ENCODE measurements around the gene SMAD5. TPM values are rescaled to one million over a fixed set of nuclear protein-coding genes. Genes with fewer than 3 reads are reported as not detected.

Gene SMAD5
- total RNA-seq, 1 experiment from 2014 or later, result 64.3 TPM

GRCh38 chr5:136120529-136120928 lies 12.1 kb upstream of the SMAD5 start:
- RAD21 ChIA-PET (ENCODE audit: low non-redundant PET in 1 of 2, low total read pairs in 2 of 2, uncharacterized antibody in 2 of 2, unreplicated experiment in 2 of 2), result no interaction called here
- no peaks in the 10 kb centered on the region for H3K9me2 ChIP-seq (ENCODE audit: insufficient read depth)
- DNase-seq (ENCODE audit: low read depth, low spot score) (no peak), ATAC-seq (peak; percentile 57; the same call in 1 of the 2 replicates)
- no peaks in the 10 kb centered on the region for H3K79me2 ChIP-seq (ENCODE audit: insufficient read depth, low read length)
- peaks cover 1% of the 10 kb centered on the region; the same call in 1 of the 2 replicates for H3K27me3 ChIP-seq (ENCODE audit: insufficient read depth, low read length)
- H3K4me2 ChIP-seq (ENCODE audit: low read length), result no peak overlapping the region
- POLR2A ChIA-PET, result no interaction called here
- 0 out of 6 replicates have a peak, but pooled peaks of 1 of the 3 experiments have one; percentile 23 for TF ChIP-seq CTCF (IDR thresholded peaks at IDR 0.05 in 2 of 3, conservative IDR thresholded peaks at IDR 0.05 in 1 of 3; ENCODE audit: borderline replicate concordance in 1 of 3, insufficient read depth in 1 of 3, low read depth in 2 of 3, low read length in 2 of 3)
- no peak for TF ChIP-seq EZH2phosphoT487 (IDR thresholded peaks at IDR 0.05; ENCODE audit: borderline replicate concordance)
- no peak for TF ChIP-seq ZFX (IDR thresholded peaks at IDR 0.05)
- no peaks in the 10 kb centered on the region for H3K36me3 ChIP-seq (ENCODE audit: control insufficient read depth in 1 of 2, insufficient read depth in 2 of 2, low read length in 2 of 2)
- no peak overlapping the region for H3K4me3 ChIP-seq (replicated peaks in 1 of 2; ENCODE audit: low read depth in 1 of 2, low read length in 2 of 2)
- peaks cover 0 to 8% of the 10 kb centered on the region in 2 experiments; a peak in 1 of 4 replicates for H3K4me1 ChIP-seq (ENCODE audit: control insufficient read depth in 1 of 2, insufficient read depth in 2 of 2, low read length in 2 of 2)
- no peaks in the 10 kb centered on the region for H3K9me3 ChIP-seq (ENCODE audit: control insufficient read depth in 1 of 2, insufficient read depth in 1 of 2, low read depth in 1 of 2, low read length in 2 of 2)
- H4K20me1 ChIP-seq (ENCODE audit: insufficient read depth), result no peaks in the 10 kb centered on the region
- H2AFZ ChIP-seq (ENCODE audit: low read depth, low read length, poor library complexity, severe bottlenecking), result no peak overlapping the region
- no peak overlapping the region for H3K9ac ChIP-seq (ENCODE audit: low read length)
- intact Hi-C loops (cut with micrococcal nuclease), result no loop called here
- BruUV-seq (replicated peaks), result no TSS peak
- CTCF ChIA-PET, result no interaction called here
- no peak overlapping the region for H3K27ac ChIP-seq (ENCODE audit: low read depth, low read length)

- peaks cover 0 to 8% of the 10 kb centered on the region in 2 experiments; a peak in 1 of 4 replicates for H3K4me1 ChIP-seq (ENCODE audit: control insufficient read depth in 1 of 2, insufficient read depth in 2 of 2, low read length in 2 of 2)
- H3K27me3 ChIP-seq (ENCODE audit: insufficient read depth, low read length), result 0 out of 2 replicates have a peak, but pooled peaks cover 12% of the 10 kb centered on the region
- ATAC-seq (peak; percentile 65), DNase-seq (ENCODE audit: low read depth, low spot score) (peak; percentile 40)
- H3K4me3 ChIP-seq (replicated peaks in 1 of 2; ENCODE audit: low read depth in 1 of 2, low read length in 2 of 2), result no peak overlapping the region
- no peaks in the 10 kb centered on the region for H3K9me2 ChIP-seq (ENCODE audit: insufficient read depth)
- no peaks in the 10 kb centered on the region for H4K20me1 ChIP-seq (ENCODE audit: insufficient read depth)
- ChIA-PET POLR2A (interaction anchor here (1.5 kb wide), 1 partner anchor 10 kb away, joined by 5 read pairs; the partner anchor contains the start of gene SMAD5), CTCF (no interaction called here), RAD21 (ENCODE audit: low non-redundant PET in 1 of 2, low total read pairs in 2 of 2, uncharacterized antibody in 2 of 2, unreplicated experiment in 2 of 2) (no interaction called here)
- no peak overlapping the region for H3K4me2 ChIP-seq (ENCODE audit: low read length)
- H3K9ac ChIP-seq (ENCODE audit: low read length), result no peak overlapping the region
- no peaks in the 10 kb centered on the region for H3K36me3 ChIP-seq (ENCODE audit: control insufficient read depth in 1 of 2, insufficient read depth in 2 of 2, low read length in 2 of 2)
- BruUV-seq (replicated peaks), result no TSS peak
- intact Hi-C loops (cut with micrococcal nuclease), result no loop called here
- no peaks in the 10 kb centered on the region for H3K9me3 ChIP-seq (ENCODE audit: control insufficient read depth in 1 of 2, insufficient read depth in 1 of 2, low read depth in 1 of 2, low read length in 2 of 2)
- no peak overlapping the region for H3K27ac ChIP-seq (ENCODE audit: low read depth, low read length)
- H3K79me2 ChIP-seq (ENCODE audit: insufficient read depth, low read length), result no peaks in the 10 kb centered on the region
- H2AFZ ChIP-seq (ENCODE audit: low read depth, low read length, poor library complexity, severe bottlenecking), result no peak overlapping the region
- TF ChIP-seq CEBPB (IDR thresholded peaks at IDR 0.05; ENCODE audit: low read depth) (no peak; the same call in 1 of the 2 replicates), ZFX (IDR thresholded peaks at IDR 0.05) (no peak), JUND (IDR thresholded peaks at IDR 0.05) (0 out of 2 replicates have a peak, but pooled peaks have one; percentile 44), EGR1 (IDR thresholded peaks at IDR 0.05; ENCODE audit: low read depth) (no peak), ZBTB33 (IDR thresholded peaks at IDR 0.05; ENCODE audit: extremely low read depth, insufficient replicate concordance, low read length) (no peak), REST (IDR thresholded peaks at IDR 0.05; ENCODE audit: low read depth) (no peak), SRF (IDR thresholded peaks at IDR 0.05; ENCODE audit: low read depth) (no peak), EZH2 (IDR thresholded peaks at IDR 0.05) (no peak), ZNF274 (IDR thresholded peaks at IDR 0.05; ENCODE audit: low read depth, low read length) (no peak), POLR2A (IDR thresholded peaks at IDR 0.05; ENCODE audit: borderline replicate concordance, extremely low read depth, insufficient read depth, insufficient read length) (no peak)
Measured at GRCh38 chr5:136123236-136123768, 9.3 kb upstream of the SMAD5 start.
